IPS DF 6.9 (cell line): ENCODE measurements around the gene IZUMO4.

Experiments used
- DNase-seq: peaks from one replicate; pipeline ENCODE4 v3.0.0-alpha.2; 2013; ENCODE audit warnings: low read depth, low spot score
- H3K27ac ChIP-seq: one replicate; pipeline ENCODE4 v1.5.1; 2013; ENCODE audit warnings: low read length, control low read depth
- H3K27me3 ChIP-seq: 2 replicates; pipeline ENCODE4 v1.6.1; 2013; ENCODE audit warnings: mild to moderate bottlenecking, low read length; ENCODE audit not compliant: control insufficient read depth, insufficient read depth
- H3K36me3 ChIP-seq: 2 replicates; pipeline ENCODE4 v1.6.1; 2013; ENCODE audit warnings: low read length; ENCODE audit not compliant: control insufficient read depth, insufficient read depth
- H3K4me1 ChIP-seq: 2 replicates; pipeline ENCODE4 v1.6.1; 2013; ENCODE audit warnings: low read length; ENCODE audit not compliant: control insufficient read depth, insufficient read depth
- H3K4me3 ChIP-seq: 2 replicates; pipeline ENCODE4 v1.5.1; 2013; ENCODE audit warnings: mild to moderate bottlenecking, low read length
- H3K9me3 ChIP-seq: 2 replicates; pipeline ENCODE4 v1.6.1; 2013; ENCODE audit warnings: low read length, inconsistent platforms; ENCODE audit not compliant: control insufficient read depth, insufficient read depth
- whole genome bisulfite sequencing: extraction: QIAGEN DNeasy Blood & Tissue Kit; methylation state at CpG from one replicate; pipeline ENCODE4 v1.1.7; 2013; ENCODE audit warnings: mixed read lengths, missing lambda C conversion rate; ENCODE audit not compliant: insufficient read length, insufficient coverage; 5-methylcytosine and 5-hydroxymethylcytosine counted together

The IZUMO4 gene

DNA sequence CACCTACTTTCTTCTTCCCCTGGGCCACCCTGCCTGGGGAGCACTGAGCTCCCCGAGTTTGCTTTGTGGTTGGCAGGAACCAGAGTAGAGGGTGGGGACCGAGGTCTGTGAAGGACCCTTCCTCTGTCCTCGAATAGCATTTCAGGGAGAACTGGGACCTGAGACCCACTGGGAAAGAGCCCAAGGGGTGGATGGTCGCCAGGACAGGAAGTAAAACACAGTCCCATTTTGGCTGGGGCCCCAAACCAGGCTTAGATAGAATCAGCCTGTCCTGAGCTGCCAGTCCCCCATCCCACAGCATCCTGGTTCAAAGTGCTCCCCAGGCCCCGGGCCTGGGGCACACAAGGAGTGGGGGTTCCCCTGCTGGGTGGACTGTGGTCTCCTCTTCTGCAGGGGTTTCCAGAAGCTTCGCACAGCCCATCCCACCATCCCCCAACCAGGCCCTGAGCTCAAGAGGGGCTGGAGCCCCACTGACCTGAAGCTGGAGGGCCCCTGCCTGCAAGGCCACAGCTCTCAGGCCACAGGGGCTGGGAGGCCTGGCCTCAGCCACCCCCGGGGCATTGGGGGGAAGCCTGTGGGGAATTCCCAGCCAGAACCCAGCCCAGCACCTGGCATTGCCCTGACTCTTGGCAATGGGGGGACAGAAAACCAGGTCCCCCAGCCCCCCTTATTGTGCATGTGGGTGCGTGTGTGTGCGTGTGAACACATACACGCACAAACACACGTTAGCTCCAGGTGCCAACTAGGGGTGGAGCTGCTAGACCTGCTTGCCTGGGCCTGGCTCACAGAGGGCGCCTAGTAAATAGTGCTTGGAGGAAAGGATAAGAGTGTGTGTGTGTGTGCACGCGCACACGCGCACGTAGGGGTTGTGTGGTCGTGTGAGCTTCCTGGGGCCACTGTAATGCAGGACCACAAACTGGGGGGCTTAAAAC lies 44.7 kb upstream of the IZUMO4 start:
- H3K27me3 ChIP-seq, result no peaks in the 10 kb centered on the region
- H3K4me3 ChIP-seq, result no peak overlapping the region; the same call in 1 of the 2 replicates
- peaks cover 11% of the 10 kb centered on the region for H3K4me1 ChIP-seq
- no peaks in the 10 kb centered on the region for H3K9me3 ChIP-seq
- no CpG with 5 or more reads among the region's 18 CpGs for WGBS
- no peak overlapping the region for H3K27ac ChIP-seq
- DNase-seq, result no peak
- peaks cover 5% of the 10 kb centered on the region; the same call in 1 of the 2 replicates for H3K36me3 ChIP-seq

DNA sequence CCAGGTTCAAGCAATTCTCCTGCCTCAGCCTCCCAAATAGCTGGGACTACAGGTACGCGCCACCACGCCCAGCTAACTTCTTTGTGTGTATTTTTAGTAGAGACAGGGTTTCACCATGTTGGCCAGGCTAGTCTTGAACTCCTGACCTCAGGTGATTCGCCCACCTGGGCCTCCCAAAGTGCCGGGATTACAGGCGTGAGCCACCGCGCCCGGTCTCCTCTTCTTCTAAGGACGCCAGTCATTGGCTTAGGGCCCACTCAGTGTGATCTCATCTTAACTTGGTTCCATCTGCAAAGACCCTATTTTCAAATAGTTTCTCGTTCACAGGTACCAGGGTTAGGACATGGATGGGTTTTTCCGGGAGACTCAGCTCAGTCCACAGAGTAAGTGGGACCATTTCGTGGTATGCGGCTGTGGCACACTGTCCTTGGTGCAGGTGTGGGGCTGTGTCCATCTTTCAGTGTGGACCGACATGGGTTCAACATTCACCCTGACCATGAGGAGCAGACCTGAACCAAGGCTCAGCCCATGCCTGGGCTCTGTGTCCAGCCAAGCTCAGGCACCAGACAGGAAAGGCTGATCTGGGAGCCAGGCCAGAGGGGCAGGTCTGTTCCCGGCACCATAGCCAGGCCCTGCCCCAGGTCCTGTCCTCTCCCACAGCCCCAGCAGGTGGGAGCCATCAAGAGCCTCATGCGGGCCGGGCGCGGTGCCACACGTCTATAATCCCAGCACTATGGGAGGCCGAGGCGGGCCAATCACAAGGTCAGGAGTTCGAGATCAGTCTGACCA lies 42.9 kb upstream of the IZUMO4 start:
- Histone ChIP-seq H3K9me3 (no peaks in the 10 kb centered on the region), H3K4me1 (peaks cover 11% of the 10 kb centered on the region), H3K36me3 (peaks cover 2% of the 10 kb centered on the region; the same call in 1 of the 2 replicates), H3K4me3 (no peak overlapping the region), H3K27me3 (no peaks in the 10 kb centered on the region), H3K27ac (no peak overlapping the region)
- no CpG with 5 or more reads among the region's 24 CpGs for WGBS
- DNase-seq, result no peak

DNA sequence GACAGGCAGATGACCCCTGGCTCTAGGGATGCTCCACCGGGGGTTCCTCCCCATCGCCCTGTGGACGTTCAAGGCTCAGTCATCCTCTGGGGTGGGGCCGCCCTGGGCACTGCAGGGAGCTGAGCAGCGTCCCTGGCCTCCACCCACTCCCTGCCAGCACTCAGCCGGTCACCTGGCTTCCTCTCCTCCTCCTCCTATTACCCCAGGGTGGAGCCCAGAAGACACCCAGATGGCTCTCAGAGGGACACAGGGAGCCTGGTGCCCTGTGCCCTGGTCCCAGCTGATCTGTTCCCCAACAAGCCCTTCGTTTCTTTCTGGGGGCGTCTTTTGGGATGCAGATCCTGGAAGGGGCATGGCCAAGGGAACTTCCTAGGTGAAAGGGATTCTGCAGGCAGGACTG lies 42.0 kb upstream of the IZUMO4 start:
- no CpG with 5 or more reads among the region's 8 CpGs for WGBS

DNA sequence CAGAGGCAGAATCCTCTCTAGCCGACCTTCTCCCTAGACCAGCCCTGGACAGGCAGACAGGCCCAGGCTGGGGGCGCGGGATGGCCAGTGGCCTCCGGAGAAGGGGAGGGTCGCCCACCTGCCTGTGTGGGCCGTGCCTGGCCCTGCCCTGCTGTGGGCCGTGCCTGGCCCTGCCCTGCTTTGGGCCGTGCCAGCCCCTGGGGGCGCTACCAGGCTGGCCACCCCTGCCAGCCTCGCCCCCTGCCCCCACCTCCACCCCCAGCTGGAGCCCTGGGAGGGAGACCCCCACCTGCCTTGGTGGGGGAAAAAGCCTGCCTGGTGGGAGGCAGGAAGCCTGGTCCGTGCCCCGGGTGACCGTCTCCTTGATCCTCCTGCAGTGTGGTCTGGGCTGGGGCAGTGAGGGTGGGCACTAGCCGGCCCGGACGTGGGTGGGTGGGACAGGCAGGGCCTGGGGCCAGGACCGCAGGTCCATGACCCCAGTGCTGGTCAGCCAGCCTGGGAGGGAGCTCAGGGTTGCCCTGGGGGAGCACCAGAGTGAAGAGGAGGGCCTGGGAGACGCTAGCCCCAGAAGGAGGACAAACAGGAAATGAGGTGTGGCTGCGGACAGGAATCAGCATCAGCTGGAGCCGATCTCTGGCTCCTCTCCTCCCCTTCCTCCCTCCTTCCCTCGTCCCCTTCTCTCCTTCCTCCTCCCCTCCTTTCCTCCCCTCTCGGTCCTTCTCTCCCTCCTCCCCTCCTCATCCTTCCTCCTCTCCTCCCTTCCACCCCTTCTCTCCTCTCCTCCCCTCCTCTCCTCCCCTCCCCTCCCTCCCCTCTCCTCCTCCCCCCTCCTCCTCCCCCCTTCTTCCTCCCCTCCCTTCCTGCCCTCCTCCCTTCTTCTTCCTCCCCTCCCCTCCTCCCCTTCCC lies 40.5 kb upstream of the IZUMO4 start:
- no peaks in the 10 kb centered on the region for H3K9me3 ChIP-seq
- no CpG with 5 or more reads among the region's 22 CpGs for WGBS
- H3K27ac ChIP-seq, result no peak overlapping the region
- no peak overlapping the region for H3K4me3 ChIP-seq
- H3K4me1 ChIP-seq, result peaks cover 14% of the 10 kb centered on the region
- DNase-seq, result no peak
- H3K27me3 ChIP-seq, result no peaks in the 10 kb centered on the region
- H3K36me3 ChIP-seq, result no peaks in the 10 kb centered on the region

More for the DNA sequence above, 42.0 kb upstream of the IZUMO4 start:
- no peaks in the 10 kb centered on the region for H3K36me3 ChIP-seq
- H3K27ac ChIP-seq, result no peak overlapping the region
- peaks cover 13% of the 10 kb centered on the region for H3K4me1 ChIP-seq
- H3K9me3 ChIP-seq, result no peaks in the 10 kb centered on the region
- no peaks in the 10 kb centered on the region for H3K27me3 ChIP-seq
- H3K4me3 ChIP-seq, result no peak overlapping the region
- DNase-seq, result no peak

DNA sequence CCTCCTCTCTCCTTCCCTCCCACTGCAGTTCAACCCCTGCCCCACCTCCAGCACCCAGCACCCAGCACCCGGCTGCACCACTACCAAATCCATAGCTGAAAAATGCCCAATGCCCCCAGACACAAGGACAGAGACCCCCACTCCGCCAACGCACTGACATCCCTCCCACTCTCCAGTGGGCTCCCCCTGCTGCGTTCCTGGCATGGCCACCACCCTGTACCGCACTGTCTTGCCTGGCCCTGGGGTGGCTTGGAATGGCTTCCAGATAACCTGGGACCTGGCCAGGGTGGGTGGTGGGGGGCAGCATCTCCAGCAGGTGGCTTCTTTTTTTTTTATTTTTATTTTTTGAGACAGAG lies 39.9 kb upstream of the IZUMO4 start:
- Histone ChIP-seq H3K4me3 (no peak overlapping the region), H3K4me1 (peaks cover 12% of the 10 kb centered on the region), H3K27ac (no peak overlapping the region), H3K9me3 (no peaks in the 10 kb centered on the region), H3K36me3 (no peaks in the 10 kb centered on the region), H3K27me3 (no peaks in the 10 kb centered on the region)
- no peak for DNase-seq
- WGBS, result no CpG with 5 or more reads among the region's 5 CpGs

DNA sequence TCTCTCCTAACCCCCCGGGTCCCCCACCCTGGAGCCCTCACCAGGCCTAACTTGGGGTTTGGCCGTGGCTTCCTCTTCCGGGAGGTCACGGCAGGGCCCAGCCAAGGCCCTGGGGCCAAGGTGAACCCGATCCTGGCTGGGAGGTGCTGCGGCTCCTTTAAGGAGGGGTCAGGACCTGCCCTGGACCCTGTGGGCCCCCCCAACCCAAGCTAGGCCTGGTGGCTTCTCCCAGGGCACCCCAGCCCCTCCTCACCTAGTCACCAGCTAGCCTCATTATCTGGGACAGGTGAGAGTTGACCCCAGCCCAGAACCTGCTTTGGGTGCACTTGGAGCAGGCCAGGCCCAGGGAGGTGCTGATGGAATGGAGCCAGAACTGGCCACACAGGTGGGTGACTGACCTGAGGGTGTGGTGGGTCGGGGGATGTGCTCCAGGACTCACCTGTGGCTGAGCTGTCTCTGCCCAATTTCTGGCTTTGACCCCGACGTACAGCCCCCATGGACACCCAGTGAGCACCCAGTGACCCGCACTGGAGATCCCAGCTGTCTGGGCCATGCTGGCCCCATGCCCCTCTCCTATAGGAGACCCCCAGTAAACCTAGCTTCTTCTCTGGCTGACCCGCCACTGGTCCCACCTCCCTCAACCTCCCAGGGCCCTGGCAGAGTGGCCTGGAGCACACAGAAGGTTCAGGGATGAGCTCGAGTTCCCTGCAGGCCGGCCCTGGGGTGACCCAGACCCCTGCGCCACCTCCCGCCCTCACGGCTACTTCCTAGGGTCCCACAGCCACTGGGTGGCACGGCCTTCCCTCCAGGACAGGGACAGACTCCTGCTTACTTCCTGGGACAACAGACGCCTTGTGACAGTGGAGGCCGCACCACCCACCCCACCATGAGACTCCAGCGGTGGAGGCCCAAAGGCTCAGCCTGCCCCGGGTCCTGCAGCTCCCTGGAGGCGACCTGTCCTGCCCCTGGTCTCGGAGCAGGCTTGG lies 38.9 kb upstream of the IZUMO4 start:
- no peak overlapping the region for H3K4me3 ChIP-seq
- peaks cover 17% of the 10 kb centered on the region for H3K4me1 ChIP-seq
- H3K36me3 ChIP-seq, result no peaks in the 10 kb centered on the region
- H3K27me3 ChIP-seq, result no peaks in the 10 kb centered on the region
- H3K27ac ChIP-seq, result no peak overlapping the region
- DNase-seq, result no peak
- H3K9me3 ChIP-seq, result no peaks in the 10 kb centered on the region
- no CpG with 5 or more reads among the region's 23 CpGs for WGBS

DNA sequence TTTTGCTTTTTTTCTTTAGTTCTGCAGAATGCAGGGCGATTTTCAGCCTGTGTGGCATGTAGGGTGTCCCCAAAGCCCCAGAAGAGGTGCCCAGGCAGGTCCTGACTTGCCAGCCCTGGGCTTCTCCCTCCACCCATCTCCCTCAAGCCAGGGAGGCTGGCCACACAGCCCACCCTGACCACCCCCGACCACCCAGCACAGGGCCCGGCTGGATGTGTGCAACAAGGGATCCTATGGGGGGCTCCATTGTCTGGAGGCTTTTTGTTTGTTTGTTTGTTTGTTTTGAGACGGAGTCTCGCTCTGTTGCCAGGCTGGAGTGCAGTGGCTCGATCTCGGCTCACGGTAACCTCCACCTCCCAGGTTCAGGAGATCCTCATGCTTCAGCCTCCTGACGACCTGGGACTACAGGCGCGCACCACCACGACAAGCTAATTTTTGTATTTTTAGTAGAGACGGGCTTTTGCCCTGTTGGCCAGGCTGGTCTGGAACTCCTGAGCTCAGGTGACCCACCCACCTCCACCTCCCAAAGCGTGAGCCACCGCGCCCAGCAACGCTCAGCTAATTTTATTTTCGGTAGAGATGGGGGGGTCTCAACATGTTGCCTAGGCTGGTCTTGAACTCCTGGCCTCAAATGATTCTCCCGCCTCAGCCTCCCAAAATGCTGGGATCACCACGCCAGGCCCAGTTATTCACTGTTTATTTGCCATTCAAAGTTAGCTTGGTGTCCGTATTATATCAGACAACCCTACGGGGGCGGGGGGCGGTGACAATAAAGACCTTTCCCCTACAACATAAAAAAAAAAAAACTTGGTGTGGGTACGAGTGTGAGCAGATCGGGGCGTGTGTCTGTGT lies 37.9 kb upstream of the IZUMO4 start:
- Histone ChIP-seq H3K27ac (no peak overlapping the region), H3K4me1 (peaks cover 17% of the 10 kb centered on the region)

DNA sequence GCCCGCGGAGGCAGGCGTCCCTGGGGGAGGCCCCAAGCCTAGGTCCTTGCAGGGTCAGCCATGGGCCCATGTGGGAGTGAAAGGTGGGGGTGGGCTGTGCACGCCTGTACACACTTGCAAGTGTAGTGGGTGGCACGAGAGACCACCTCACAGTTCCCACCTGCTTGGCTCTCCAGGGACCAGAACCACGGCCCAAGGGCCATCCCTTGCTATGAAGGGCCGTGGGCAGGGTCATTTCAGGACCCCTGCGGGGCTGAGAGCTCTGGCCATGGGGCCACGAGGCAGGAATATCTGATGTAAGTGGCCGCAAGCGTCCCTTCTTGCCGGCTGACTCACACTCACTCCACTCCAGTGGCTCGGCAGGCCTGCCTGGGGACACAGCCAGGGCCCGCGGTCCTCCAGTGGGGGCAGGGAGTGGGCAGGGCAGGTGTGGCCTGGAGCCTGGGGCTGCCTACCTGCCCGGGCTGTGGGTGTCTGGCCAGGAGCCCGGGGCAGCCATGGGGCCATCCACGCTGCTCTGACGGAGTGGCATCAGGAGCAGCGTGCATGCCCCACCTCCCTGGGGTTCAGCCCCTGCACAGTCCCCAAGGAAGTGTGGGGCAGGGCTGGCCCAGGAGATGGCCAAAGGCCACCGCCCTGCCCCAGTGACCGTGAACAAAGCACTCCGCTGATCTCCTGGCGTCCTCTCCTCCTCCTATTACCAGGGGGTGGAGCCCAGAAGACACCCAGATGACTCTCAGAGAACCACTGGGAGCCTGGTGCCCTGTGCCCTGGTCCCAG lies 37.1 kb upstream of the IZUMO4 start:
- no peak for DNase-seq
- H3K36me3 ChIP-seq, result no peaks in the 10 kb centered on the region
- H3K27ac ChIP-seq, result no peak overlapping the region
- H3K9me3 ChIP-seq, result no peaks in the 10 kb centered on the region
- H3K27me3 ChIP-seq, result no peaks in the 10 kb centered on the region
- WGBS, result no CpG with 5 or more reads among the region's 24 CpGs
- peaks cover 17% of the 10 kb centered on the region for H3K4me1 ChIP-seq
- no peak overlapping the region for H3K4me3 ChIP-seq

More for the DNA sequence above, 37.9 kb upstream of the IZUMO4 start:
- no CpG with 5 or more reads among the region's 27 CpGs for WGBS
- Histone ChIP-seq H3K36me3 (no peaks in the 10 kb centered on the region), H3K9me3 (no peaks in the 10 kb centered on the region), H3K4me3 (no peak overlapping the region), H3K27me3 (no peaks in the 10 kb centered on the region)
- no peak for DNase-seq
